PC-9 (cell line): Measurements from ENCODE around the gene ENPP5. TPM values are rescaled to one million over a fixed set of nuclear protein-coding genes. Genes with fewer than 3 reads are reported as not detected.

ENCODE experiments used
- BruUV-seq: library from RNA; stranded (reverse); fragments of 400-500 nt; replicated peaks from 2 replicates; lab custom pipeline; 2021; lab: Mats Ljungman, UMichigan
- CTCF ChIA-PET: fragments of 300-600 bp; sonication (Branson Sonifier 250); formaldehyde crosslinking; loops from one replicate; lab custom pipeline; 2022; ENCODE audit warnings: antibody characterized with exemption; lab: Charles Lee
- POLR2A ChIA-PET: fragments of 300-600 bp; sonication (Branson Sonifier 250); formaldehyde crosslinking; loops from one replicate; lab custom pipeline; 2022; ENCODE audit warnings: antibody characterized with exemption; ENCODE audit not compliant: unreplicated experiment; lab: Charles Lee
- DNase-seq, 2 experiments: peaks; one replicate each; pipeline versions ENCODE4 v3.0.0 to v3.0.0-alpha.2; 2015 to 2022; ENCODE audit warnings: mixed read lengths in 1 of 2
- H2AFZ ChIP-seq: fragments of 200-600 bp; sonication (generic); 2 replicates; pipeline ENCODE4 v1.8.1; 2017; ENCODE audit warnings: antibody characterized with exemption
- H3F3A ChIP-seq: fragments of 200-600 bp; sonication (generic); 2 replicates; pipeline ENCODE4 v1.8.1; 2017; ENCODE audit warnings: antibody characterized with exemption, mild to moderate bottlenecking, low read depth; ENCODE audit not compliant: insufficient read depth
- H3K27ac ChIP-seq: fragments of 200-600 bp; sonication (generic); 2 replicates; pipeline ENCODE4 v1.6.1; 2016; ENCODE audit warnings: mixed run types
- H3K27me3 ChIP-seq: fragments of 200-600 bp; sonication (generic); 2 replicates; pipeline ENCODE4 v1.6.1; 2016; ENCODE audit warnings: low read depth, mixed run types; ENCODE audit not compliant: insufficient read depth
- H3K36me3 ChIP-seq: fragments of 200-600 bp; sonication (generic); 2 replicates; pipeline ENCODE4 v1.6.1; 2016; ENCODE audit warnings: low read depth, mixed run types
- H3K4me1 ChIP-seq: fragments of 200-600 bp; sonication (generic); replicated peaks from 2 replicates; pipeline ENCODE4 v1.6.1; 2016; ENCODE audit warnings: mixed run types; ENCODE audit not compliant: insufficient read depth
- H3K4me2 ChIP-seq: fragments of 200-600 bp; sonication (generic); 2 replicates; pipeline ENCODE4 v1.6.1; 2017; ENCODE audit warnings: mixed run types
- H3K4me3 ChIP-seq: fragments of 200-600 bp; sonication (generic); 2 replicates; pipeline ENCODE4 v1.6.1; 2016; ENCODE audit warnings: mixed run types
- H3K79me2 ChIP-seq: fragments of 200-600 bp; sonication (generic); 2 replicates; pipeline ENCODE4 v1.6.1; 2017; ENCODE audit warnings: low read depth, mixed run types
- H3K9me2 ChIP-seq: fragments of 200-600 bp; sonication (generic); 2 replicates; pipeline ENCODE4 v1.8.1; 2017; ENCODE audit warnings: mild to moderate bottlenecking; ENCODE audit not compliant: insufficient read depth
- H3K9me3 ChIP-seq: fragments of 200-600 bp; sonication (generic); 2 replicates; pipeline ENCODE4 v1.8.1; 2016; ENCODE audit warnings: low read depth; ENCODE audit not compliant: insufficient read depth
- H4K20me1 ChIP-seq: fragments of 200-600 bp; sonication (generic); 2 replicates; pipeline ENCODE4 v1.8.1; 2017; ENCODE audit not compliant: insufficient read depth
- CTCF ChIP-seq: fragments of 200-600 bp; sonication (generic); conservative IDR thresholded peaks from 2 replicates; pipeline ENCODE4 v1.6.1; 2017; ENCODE audit warnings: mixed run types, antibody characterized with exemption, mild to moderate bottlenecking, moderate library complexity
- EZH2 ChIP-seq: fragments of 200-600 bp; sonication (generic); IDR thresholded peaks from 2 replicates; pipeline ENCODE4 v1.8.0; 2017; ENCODE audit warnings: antibody characterized with exemption, low read depth
- intact Hi-C: fragments of 100-400 bp; cut with micrococcal nuclease; formaldehyde crosslinking; loops from one replicate; pipeline ENCODE4 v1.10.0; 2022; ENCODE audit not compliant: unreplicated experiment
- total RNA-seq: library from RNA; stranded (reverse); gene quantifications from 2 replicates; pipeline ENCODE4 v1.2.3, GENCODE V29; 2021

The ENPP5 gene
- total RNA-seq, 1 experiment from 2014 or later = 9.1 TPM

GRCh38 chr6:46172176-46172575 lies 1.4 kb upstream of the ENPP5 start:
- no peak overlapping the region for H3K4me3 ChIP-seq
- H3K79me2 ChIP-seq = no peaks in the 10 kb centered on the region
- no peaks in the 10 kb centered on the region for H3K36me3 ChIP-seq
- H3K9me2 ChIP-seq = no peaks in the 10 kb centered on the region
- no TSS peak for BruUV-seq
- H3K4me2 ChIP-seq = no peak overlapping the region
- H3K27me3 ChIP-seq = no peaks in the 10 kb centered on the region
- 0 out of 2 replicates have a peak, but pooled peaks cover 3% of the 10 kb centered on the region for H3F3A ChIP-seq
- TF ChIP-seq EZH2 (no peak), CTCF (no peak)
- H3K4me1 ChIP-seq = peaks cover 9% of the 10 kb centered on the region
- ChIA-PET CTCF (no interaction called here), POLR2A (no interaction called here)
- H3K9me3 ChIP-seq = no peaks in the 10 kb centered on the region
- no peak overlapping the region for H3K27ac ChIP-seq
- intact Hi-C loops = no loop called here
- no peaks in the 10 kb centered on the region for H4K20me1 ChIP-seq
- no peak for DNase-seq
- H2AFZ ChIP-seq = no peak overlapping the region

GRCh38 chr6:46160102-46160501 lies 10.7 kb downstream of the ENPP5 start:
- Histone ChIP-seq H3K27ac (no peak overlapping the region), H3F3A (no peaks in the 10 kb centered on the region), H3K36me3 (peaks cover 2% of the 10 kb centered on the region; the same call in 1 of the 2 replicates), H3K9me3 (no peaks in the 10 kb centered on the region), H4K20me1 (no peaks in the 10 kb centered on the region), H3K4me2 (no peak overlapping the region), H3K4me3 (no peak overlapping the region), H3K9me2 (no peaks in the 10 kb centered on the region), H3K27me3 (no peaks in the 10 kb centered on the region), H3K4me1 (no peaks in the 10 kb centered on the region), H3K79me2 (no peaks in the 10 kb centered on the region), H2AFZ (no peak overlapping the region)
- intact Hi-C loops = no loop called here
- no peak for TF ChIP-seq CTCF
- TF ChIP-seq EZH2 = no peak
- BruUV-seq = no TSS peak
- DNase-seq = no peak
- ChIA-PET POLR2A (no interaction called here), CTCF (no interaction called here)

- ChIA-PET POLR2A (no interaction called here), CTCF (no interaction called here)
- no TSS peak for BruUV-seq
- peaks cover 2% of the 10 kb centered on the region; the same call in 1 of the 2 replicates for H3K36me3 ChIP-seq
- H3K4me1 ChIP-seq = no peaks in the 10 kb centered on the region
- intact Hi-C loops = no loop called here
- no peak overlapping the region for H2AFZ ChIP-seq
- no peaks in the 10 kb centered on the region for H3K79me2 ChIP-seq
- DNase-seq = no peak
- H4K20me1 ChIP-seq = no peaks in the 10 kb centered on the region
- H3K27ac ChIP-seq = no peak overlapping the region
- no peak for TF ChIP-seq EZH2
- TF ChIP-seq CTCF = no peak
- no peak overlapping the region for H3K4me2 ChIP-seq
- H3K9me2 ChIP-seq = no peaks in the 10 kb centered on the region
- no peaks in the 10 kb centered on the region for H3K9me3 ChIP-seq
- no peaks in the 10 kb centered on the region for H3F3A ChIP-seq
- no peaks in the 10 kb centered on the region for H3K27me3 ChIP-seq
- H3K4me3 ChIP-seq = no peak overlapping the region
These were observed 11.6 kb downstream of the ENPP5 start for GRCh38 chr6:46159229-46159628.
